ENCODE measurements around the gene ANGPTL8. TPM values are rescaled to one million over a fixed set of nuclear protein-coding genes. Genes with fewer than 3 reads are reported as not detected.

Gene ANGPTL8
- total RNA-seq, 2 donors from 2014 or later, result not detected

DNA sequence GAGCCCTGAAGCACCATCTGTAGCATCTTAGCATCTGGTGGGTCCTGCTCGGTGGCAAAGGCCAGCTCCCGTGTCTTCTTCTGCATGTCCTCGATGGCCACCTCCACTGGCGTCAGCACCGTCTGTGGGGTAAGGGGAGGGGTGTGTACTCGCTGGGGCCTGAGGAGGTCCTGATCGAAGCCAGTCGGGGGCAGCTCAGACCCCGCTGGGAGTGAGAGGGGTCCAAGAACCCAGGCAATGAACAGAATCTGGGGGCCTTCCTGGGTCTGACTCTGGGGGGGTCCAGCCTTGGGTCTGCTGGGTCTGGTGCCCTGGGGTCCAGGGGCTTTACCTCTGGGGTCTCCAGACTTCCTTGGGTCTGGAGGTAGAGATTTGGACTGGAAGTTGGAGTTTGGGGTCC, 38.5 kb upstream of the ANGPTL8 start:
- H3K4me1 ChIP-seq (ENCODE audit: control insufficient read depth in 1 of 2, low read depth in 2 of 2), result peaks cover 28 to 48% of the 10 kb centered on the region in 2 donors
- ATAC-seq (ENCODE audit: insufficient number of reproducible peaks, low FRiP score, low read depth), result no peak
- DNase-seq (ENCODE audit: low spot score), result no peak
- H3K9me3 ChIP-seq, result no peaks in the 10 kb centered on the region
- no peaks in the 10 kb centered on the region for H3K36me3 ChIP-seq
- peak overlapping the region; percentile 95 to 99 for H3K27ac ChIP-seq
- no peak overlapping the region for H3K4me3 ChIP-seq
- H3K27me3 ChIP-seq (replicated peaks; ENCODE audit: insufficient read depth), result no peaks in the 10 kb centered on the region
- TF ChIP-seq CTCF (IDR thresholded peaks at IDR 0.05), result no peak

DNA sequence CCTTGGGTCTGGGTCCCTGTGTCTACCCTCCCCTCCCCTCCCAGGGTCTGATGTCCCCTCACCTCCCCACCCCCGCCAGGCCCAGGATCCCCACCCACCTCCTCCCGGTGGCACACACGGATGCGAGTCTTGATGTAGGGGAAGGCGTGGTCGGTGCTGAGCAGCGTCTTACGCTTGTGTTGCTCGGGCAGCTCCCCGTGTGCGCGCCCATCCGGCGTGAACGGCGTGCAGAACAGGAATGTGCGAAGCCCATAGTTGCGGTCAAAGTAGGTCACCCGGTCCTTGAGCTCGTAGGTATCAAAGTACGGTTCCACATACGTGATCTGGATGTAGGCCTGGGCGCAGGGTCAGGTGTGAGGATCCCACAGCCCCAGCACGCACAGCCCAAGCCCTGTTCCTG, 37.6 kb upstream of the ANGPTL8 start:
- H3K4me1 ChIP-seq (ENCODE audit: control insufficient read depth in 1 of 2, low read depth in 2 of 2), result peaks cover 28 to 48% of the 10 kb centered on the region in 2 donors
- H3K9me3 ChIP-seq, result no peaks in the 10 kb centered on the region
- no peak overlapping the region for H3K4me3 ChIP-seq
- no peak for DNase-seq (ENCODE audit: low spot score)
- no peak for TF ChIP-seq CTCF (IDR thresholded peaks at IDR 0.05)
- H3K27ac ChIP-seq, result peak overlapping the region; percentile 97 to 99
- H3K27me3 ChIP-seq (replicated peaks; ENCODE audit: insufficient read depth), result no peaks in the 10 kb centered on the region
- no peak for ATAC-seq (ENCODE audit: insufficient number of reproducible peaks, low FRiP score, low read depth)
- no peaks in the 10 kb centered on the region for H3K36me3 ChIP-seq

GRCh38 chr19:11202488-11203193, 36.8 kb upstream of the ANGPTL8 start:
- TF ChIP-seq CTCF (IDR thresholded peaks at IDR 0.05), result no peak
- H3K4me3 ChIP-seq, result peak overlapping the region; percentile 45

DNA sequence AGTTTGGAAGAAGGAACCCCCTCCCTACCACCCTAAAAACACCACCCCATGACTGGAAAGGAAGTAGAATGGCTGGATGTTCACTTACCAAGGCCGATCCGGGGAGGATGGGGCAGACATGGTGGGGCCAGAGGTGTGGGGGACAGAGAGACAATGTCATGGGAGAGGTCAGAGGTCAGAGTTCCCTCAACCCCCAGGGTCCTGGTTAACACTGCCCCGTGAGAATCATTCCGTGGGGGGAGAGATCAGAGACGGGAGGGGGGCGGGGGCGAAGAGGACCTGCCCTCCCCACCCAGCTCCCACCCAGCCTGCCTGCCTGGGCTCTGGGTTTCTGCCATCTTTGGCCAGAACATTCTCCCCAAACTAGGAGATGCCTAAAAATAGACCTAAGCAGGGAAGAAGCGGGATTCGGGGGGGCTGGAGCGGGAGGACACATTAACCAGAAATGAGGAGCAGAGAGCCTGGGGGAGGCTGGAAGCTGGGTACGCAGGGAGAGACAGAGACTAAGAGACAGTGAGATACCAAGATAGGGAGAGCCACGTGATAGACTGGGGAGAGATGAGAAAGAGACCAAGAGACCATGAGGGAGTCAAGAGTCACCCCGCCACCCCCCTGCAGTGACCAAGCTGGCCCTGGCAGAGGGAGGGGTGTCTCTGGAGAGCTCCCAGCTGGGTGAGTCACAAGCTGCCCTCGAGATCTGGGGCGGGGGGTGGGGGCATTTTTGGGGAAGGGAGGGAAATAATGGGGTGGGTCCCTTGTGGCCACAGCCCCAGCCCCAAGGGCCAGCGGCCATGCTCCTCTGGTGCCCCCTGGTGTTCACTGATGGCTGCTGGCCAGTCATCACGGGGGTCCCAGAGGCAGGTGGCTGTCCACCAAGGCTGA, 36.0 kb upstream of the ANGPTL8 start:
- H3K9me3 ChIP-seq, result no peaks in the 10 kb centered on the region
- peaks cover 22 to 41% of the 10 kb centered on the region in 2 donors for H3K4me1 ChIP-seq (ENCODE audit: control insufficient read depth in 1 of 2, low read depth in 2 of 2)
- H3K27me3 ChIP-seq (replicated peaks; ENCODE audit: insufficient read depth), result no peaks in the 10 kb centered on the region
- peak; percentile 80 for ATAC-seq (ENCODE audit: insufficient number of reproducible peaks, low FRiP score, low read depth)
- H3K4me3 ChIP-seq, result peak overlapping the region; percentile 45
- peak; percentile 93 for TF ChIP-seq CTCF (IDR thresholded peaks at IDR 0.05)
- DNase-seq (ENCODE audit: low spot score), result peak; percentile 80
- peak overlapping the region; percentile 97 to 99 for H3K27ac ChIP-seq
- H3K36me3 ChIP-seq, result no peaks in the 10 kb centered on the region

More at GRCh38 chr19:11202488-11203193, 36.8 kb upstream of the ANGPTL8 start:
- peaks cover 28 to 48% of the 10 kb centered on the region in 2 donors for H3K4me1 ChIP-seq (ENCODE audit: control insufficient read depth in 1 of 2, low read depth in 2 of 2)
- no peaks in the 10 kb centered on the region for H3K27me3 ChIP-seq (replicated peaks; ENCODE audit: insufficient read depth)
- no peaks in the 10 kb centered on the region for H3K36me3 ChIP-seq
- H3K9me3 ChIP-seq, result no peaks in the 10 kb centered on the region
- DNase-seq (ENCODE audit: low spot score), result no peak
- peak overlapping the region; percentile 97 to 99 for H3K27ac ChIP-seq
- ATAC-seq (ENCODE audit: insufficient number of reproducible peaks, low FRiP score, low read depth), result no peak

- Histone ChIP-seq H3K4me1 (ENCODE audit: control insufficient read depth in 1 of 2, low read depth in 2 of 2) (peaks cover 18 to 34% of the 10 kb centered on the region in 2 donors), H3K27ac (peak overlapping the region; percentile 97 to 99), H3K36me3 (no peaks in the 10 kb centered on the region), H3K9me3 (no peaks in the 10 kb centered on the region), H3K4me3 (peak overlapping the region; percentile 45), H3K27me3 (replicated peaks; ENCODE audit: insufficient read depth) (no peaks in the 10 kb centered on the region)
- ATAC-seq (ENCODE audit: insufficient number of reproducible peaks, low FRiP score, low read depth), result no peak
- no peak for DNase-seq (ENCODE audit: low spot score)
- TF ChIP-seq CTCF (IDR thresholded peaks at IDR 0.05), result peak; percentile 26
These were observed 35.3 kb upstream of the ANGPTL8 start for GRCh38 chr19:11204076-11204602.

Data from thoracic aorta (tissue), 2 donors.